IPS-NIHi7 (cell line): ENCODE measurements around the gene SBK2.

Experiments
- DNase-seq: peaks from one replicate; pipeline ENCODE4 v3.0.0; 2012; ENCODE audit warnings: mixed read lengths; ENCODE audit errors: extremely low spot score

Gene SBK2

GRCh38 chr19:55554302-55554701 is 17.4 kb upstream of the SBK2 start:
- DNase-seq: no peak

GRCh38 chr19:55553217-55554182 is 16.6 kb upstream of the SBK2 start:
- no peak for DNase-seq

- DNase-seq: no peak
Measured at GRCh38 chr19:55552620-55553019, 15.7 kb upstream of the SBK2 start.

- DNase-seq: no peak
Measured at GRCh38 chr19:55552206-55552605, 15.3 kb upstream of the SBK2 start.

- DNase-seq: no peak
Measured at GRCh38 chr19:55550321-55550650, 13.4 kb upstream of the SBK2 start.

GRCh38 chr19:55549500-55550320 is 12.8 kb upstream of the SBK2 start:
- peak; percentile 66 for DNase-seq

GRCh38 chr19:55546822-55547614 is 10.1 kb upstream of the SBK2 start:
- no peak for DNase-seq

- no peak for DNase-seq
Measured at GRCh38 chr19:55546011-55546410, 9.1 kb upstream of the SBK2 start.

GRCh38 chr19:55545443-55545842 is 8.5 kb upstream of the SBK2 start, which contains the start of gene SBK3:
Gene SBK3 (minus strand): TSS chr19:55545543. CDS start chr19:55545543, 0 bp downstream.
- no peak for DNase-seq

GRCh38 chr19:55544776-55545439 is 8.0 kb upstream of the SBK2 start:
- DNase-seq: no peak

- DNase-seq: no peak
Measured at GRCh38 chr19:55544014-55544413, 7.1 kb upstream of the SBK2 start.

GRCh38 chr19:55543567-55543966 is 6.6 kb upstream of the SBK2 start:
- DNase-seq: no peak

- DNase-seq: no peak
Measured at GRCh38 chr19:55542292-55542855, 5.4 kb upstream of the SBK2 start.

GRCh38 chr19:55541091-55541490 is 4.2 kb upstream of the SBK2 start:
- no peak for DNase-seq

- DNase-seq: no peak
Measured at GRCh38 chr19:55540619-55541018, 3.7 kb upstream of the SBK2 start.

GRCh38 chr19:55539090-55539984 is 2.4 kb upstream of the SBK2 start:
- DNase-seq: no peak

GRCh38 chr19:55538132-55538531 is 1.2 kb upstream of the SBK2 start:
- DNase-seq: no peak

- DNase-seq: peak; percentile 71
Measured at GRCh38 chr19:55537741-55538111, 793 bp upstream of the SBK2 start.

- no peak for DNase-seq
Measured at GRCh38 chr19:55536366-55536765, 567 bp downstream of the SBK2 start.

- DNase-seq: no peak
Measured at GRCh38 chr19:55535965-55536350, 975 bp downstream of the SBK2 start.
